GM18502 (cell line): Measurements from ENCODE around the gene DENND1C.

Experiments
- ATAC-seq: cut with Tn5 transposase; IDR thresholded peaks from one replicate; pipeline ENCODE4 v1.9.1; 2021; ENCODE audit warnings: mild to moderate bottlenecking; ENCODE audit not compliant: unreplicated experiment, poor library complexity

The DENND1C gene

GRCh38 chr19:6425732-6426620, 55.6 kb downstream of the DENND1C start:
- ATAC-seq, result no peak

- peak; percentile 87 for ATAC-seq
Observed at GRCh38 chr19:6424939-6425731, 56.5 kb downstream of the DENND1C start.

GRCh38 chr19:6424195-6424938, 57.2 kb downstream of the DENND1C start, which contains the start of gene KHSRP:
TSS of gene KHSRP (minus strand) at chr19:6424811. CDS start at chr19:6424701, 110 bp downstream.
- no peak for ATAC-seq

- ATAC-seq, result no peak
Observed at GRCh38 chr19:6423499-6424194, 57.9 kb downstream of the DENND1C start.

GRCh38 chr19:6421075-6422014, 60.2 kb downstream of the DENND1C start:
- no peak for ATAC-seq

- no peak for ATAC-seq
Observed at GRCh38 chr19:6418562-6418932, 63.0 kb downstream of the DENND1C start.

GRCh38 chr19:6417713-6418561, 63.6 kb downstream of the DENND1C start:
- ATAC-seq, result no peak
